Gastrocnemius medialis (tissue), 4 donors: ENCODE data around the gene HK3. TPM values are rescaled to one million over a fixed set of nuclear protein-coding genes. Genes with fewer than 3 reads are reported as not detected.

Source experiments
- ATAC-seq, 2 donors: fragments of 150-250 bp; one replicate each; pipeline ENCODE4 v1.9.1; 2016
- DNase-seq, 2 donors: peaks; one replicate each; pipeline ENCODE4 v3.0.0-alpha.2; 2019
- H3K27ac ChIP-seq, 4 donors: fragments of 200-600 bp; sonication (generic); 1 replicate in 1 of 4; 2 replicates in 3 of 4; pipeline ENCODE4 v1.5.1; 2016 to 2018; ENCODE audit warnings: mild to moderate bottlenecking in 2 of 4, moderate library complexity in 1 of 4
- H3K27me3 ChIP-seq, 3 donors: fragments of 200-600 bp; sonication (generic) in 2 of 3; 1 replicate in 1 of 3; 2 replicates in 2 of 3; pipeline versions ENCODE4 v1.5.1 to v1.6.0; 2016 to 2019; ENCODE audit warnings: mild to moderate bottlenecking in 1 of 3, moderate library complexity in 1 of 3
- H3K36me3 ChIP-seq, 2 donors: fragments of 200-600 bp; sonication (generic) in 1 of 2; one replicate each; pipeline ENCODE4 v1.5.1; 2017 to 2018
- H3K4me1 ChIP-seq, 2 donors: fragments of 200-600 bp; sonication (generic) in 1 of 2; one replicate each; pipeline ENCODE4 v1.5.1; 2016 to 2017; ENCODE audit warnings: mild to moderate bottlenecking in 2 of 2
- H3K4me3 ChIP-seq, 4 donors: fragments of 200-600 bp; sonication (generic) in 3 of 4; 1 replicate in 1 of 4; 2 replicates in 3 of 4; pipeline ENCODE4 v1.5.1; 2016 to 2019; ENCODE audit warnings: mild to moderate bottlenecking in 2 of 4
- H3K9me3 ChIP-seq, 3 donors: fragments of 200-600 bp; sonication (generic) in 2 of 3; 1 replicate in 1 of 3; 2 replicates in 2 of 3; pipeline ENCODE4 v1.5.1; 2016 to 2019
- CTCF ChIP-seq, 5 experiments: fragments of 450-650 bp in 3 of 5; fragments of 200-600 bp in 2 of 5; sonication (generic) in 2 of 5; IDR thresholded peaks in 4 of 5; conservative IDR thresholded peaks in 1 of 5; 1 replicate in 4 of 5; 2 replicates in 1 of 5; pipeline ENCODE4 v1.5.1; 2016 to 2019; ENCODE audit warnings: antibody characterized with exemption in 5 of 5, mild to moderate bottlenecking in 3 of 5, moderate library complexity in 3 of 5
- POLR2A ChIP-seq, 2 donors: fragments of 450-650 bp; IDR thresholded peaks; one replicate each; pipeline ENCODE4 v1.6.1; 2017; ENCODE audit warnings: antibody characterized with exemption in 2 of 2, mild to moderate bottlenecking in 2 of 2, moderate library complexity in 2 of 2
- in situ Hi-C, 4 donors: fragments of 200-750 bp; cut with MboI; loops; one replicate each; pipeline versions ENCODE4 v1.15.0 to v1.8.0; 2017; ENCODE audit warnings: low sequenced_read_pairs in 4 of 4
- intact Hi-C: fragments of 100-400 bp; cut with DNase I; formaldehyde crosslinking; loops from one replicate; pipeline ENCODE4 v1.15.1; 2023; ENCODE audit warnings: low total_unique reads
- total RNA-seq, 4 donors: library from RNA; depleted of rRNA; stranded (reverse); fragments of >200 nt; gene quantifications; one replicate each; pipeline versions ENCODE4 v1.1.0 to v1.2.3, GENCODE V29; 2016

Gene HK3
- total RNA-seq, 4 donors from 2014 or later: 0.53 to 2.6 (median 2.4) TPM

- intact Hi-C loops (no loop called here), in situ Hi-C loops (no loop called here)
- peaks cover 4 to 5% of the 10 kb centered on the region in 2 donors for H3K4me1 ChIP-seq
- no peak overlapping the region for H3K27ac ChIP-seq
- no peak for TF ChIP-seq POLR2A (IDR thresholded peaks at IDR 0.05)
- TF ChIP-seq CTCF (IDR thresholded peaks at IDR 0.05 in 4 of 5, conservative IDR thresholded peaks at IDR 0.05 in 1 of 5): no peak
- no peak overlapping the region for H3K4me3 ChIP-seq
- ATAC-seq (no peak), DNase-seq (no peak)
- peaks cover 0 to 58% of the 10 kb centered on the region in 2 donors for H3K36me3 ChIP-seq
- no peaks in the 10 kb centered on the region for H3K27me3 ChIP-seq
- no peaks in the 10 kb centered on the region for H3K9me3 ChIP-seq
Measured at GRCh38 chr5:176943816-176944215, 44.7 kb upstream of the HK3 start.

- DNase-seq (no peak), ATAC-seq (no peak)
- Histone ChIP-seq H3K4me1 (peaks cover 0 to 4% of the 10 kb centered on the region in 2 donors), H3K27me3 (no peaks in the 10 kb centered on the region), H3K27ac (no peak overlapping the region), H3K36me3 (peaks cover 0 to 58% of the 10 kb centered on the region in 2 donors), H3K9me3 (no peaks in the 10 kb centered on the region), H3K4me3 (no peak overlapping the region)
- in situ Hi-C loops (no loop called here), intact Hi-C loops (no loop called here)
- TF ChIP-seq CTCF (IDR thresholded peaks at IDR 0.05 in 4 of 5, conservative IDR thresholded peaks at IDR 0.05 in 1 of 5) (no peak), POLR2A (IDR thresholded peaks at IDR 0.05) (no peak)
Measured at GRCh38 chr5:176941951-176942350, 42.8 kb upstream of the HK3 start.

- peaks cover 0 to 3% of the 10 kb centered on the region in 2 donors for H3K4me1 ChIP-seq
- ATAC-seq (no peak), DNase-seq (no peak)
- no peak for TF ChIP-seq CTCF (IDR thresholded peaks at IDR 0.05 in 4 of 5, conservative IDR thresholded peaks at IDR 0.05 in 1 of 5)
- no peak overlapping the region for H3K27ac ChIP-seq
- in situ Hi-C loops (no loop called here), intact Hi-C loops (no loop called here)
- no peaks in the 10 kb centered on the region for H3K9me3 ChIP-seq
- peaks cover 0 to 54% of the 10 kb centered on the region in 2 donors for H3K36me3 ChIP-seq
- H3K4me3 ChIP-seq: no peak overlapping the region
- no peaks in the 10 kb centered on the region for H3K27me3 ChIP-seq
Measured at GRCh38 chr5:176938472-176938871, 39.3 kb upstream of the HK3 start.

- Histone ChIP-seq H3K27ac (no peak overlapping the region), H3K27me3 (no peaks in the 10 kb centered on the region), H3K36me3 (peaks cover 0 to 46% of the 10 kb centered on the region in 2 donors), H3K4me3 (no peak overlapping the region), H3K9me3 (no peaks in the 10 kb centered on the region), H3K4me1 (peaks cover 0 to 3% of the 10 kb centered on the region in 2 donors)
- TF ChIP-seq CTCF (IDR thresholded peaks at IDR 0.05 in 4 of 5, conservative IDR thresholded peaks at IDR 0.05 in 1 of 5) (no peak), POLR2A (IDR thresholded peaks at IDR 0.05) (no peak)
- ATAC-seq (no peak), DNase-seq (no peak)
- in situ Hi-C loops (no loop called here), intact Hi-C loops (no loop called here)
Measured at GRCh38 chr5:176935017-176935416, 35.9 kb upstream of the HK3 start.

- H3K4me3 ChIP-seq: no peak overlapping the region
- TF ChIP-seq CTCF (IDR thresholded peaks at IDR 0.05 in 4 of 5, conservative IDR thresholded peaks at IDR 0.05 in 1 of 5) (no peak), POLR2A (IDR thresholded peaks at IDR 0.05) (no peak)
- DNase-seq (no peak), ATAC-seq (no peak)
- no peaks in the 10 kb centered on the region for H3K27me3 ChIP-seq
- H3K9me3 ChIP-seq: no peaks in the 10 kb centered on the region
- peaks cover 0 to 43% of the 10 kb centered on the region in 2 donors for H3K36me3 ChIP-seq
- intact Hi-C loops: no loop called here
- H3K27ac ChIP-seq: no peak overlapping the region
- in situ Hi-C loops: no loop called here
- peaks cover 0 to 3% of the 10 kb centered on the region in 2 donors for H3K4me1 ChIP-seq
Measured at GRCh38 chr5:176934309-176934930, 35.3 kb upstream of the HK3 start.
